Measurements from ENCODE around the gene OR5F1.

OR5F1 gene

GRCh38 chr11:55966391-55966790 lies 28.0 kb downstream of the OR5F1 start:
- no peak for DNase-seq (ENCODE audit: low spot score)
- no peak for TF ChIP-seq CTCF (IDR thresholded peaks at IDR 0.05; ENCODE audit: extremely low read depth, missing control alignments)

- no peak for TF ChIP-seq CTCF (IDR thresholded peaks at IDR 0.05; ENCODE audit: extremely low read depth, missing control alignments)
- DNase-seq (ENCODE audit: low spot score) = no peak
Measured at GRCh38 chr11:55956521-55956920, 37.9 kb downstream of the OR5F1 start.

GRCh38 chr11:55949330-55949729 lies 45.1 kb downstream of the OR5F1 start:
- no peak for TF ChIP-seq CTCF (IDR thresholded peaks at IDR 0.05; ENCODE audit: extremely low read depth, missing control alignments)
- no peak for DNase-seq (ENCODE audit: low spot score)
